Fibroblast of villous mesenchyme (primary cell): ENCODE measurements around the gene SIRT2. TPM values are rescaled to one million over a fixed set of nuclear protein-coding genes. Genes with fewer than 3 reads are reported as not detected.
"Not testable (repeated sequence)": the region's sequence is repeated elsewhere in the genome, so short reads cannot be mapped to it uniquely, and the experiment has no call there.

Experiments used
- DNase-seq: peaks from one replicate; pipeline ENCODE4 v3.0.0-alpha.2; 2010; ENCODE audit warnings: low read depth
- H3K4me3 ChIP-seq: 2 replicates; pipeline ENCODE4 v1.5.1; 2011; ENCODE audit warnings: low read depth, mild to moderate bottlenecking, low read length
- total RNA-seq: library from RNA; depleted of rRNA; stranded (reverse); fragments of >200 nt; gene quantifications from 2 replicates; pipeline ENCODE4 v1.2.3, GENCODE V29; 2012
- TF ChIP-seq, protein P1 (sequence below): IDR thresholded peaks from 2 replicates; pipeline ENCODE4 v1.5.1; 2012; ENCODE audit warnings: low read depth, mild to moderate bottlenecking, low read length; ENCODE audit not compliant: insufficient read depth

The SIRT2 gene
- total RNA-seq, 1 donor, result 45.3 TPM

GRCh38 chr19:38862321-38863059 is 36.9 kb downstream of the SIRT2 start:
- TF ChIP-seq, protein P1, sequence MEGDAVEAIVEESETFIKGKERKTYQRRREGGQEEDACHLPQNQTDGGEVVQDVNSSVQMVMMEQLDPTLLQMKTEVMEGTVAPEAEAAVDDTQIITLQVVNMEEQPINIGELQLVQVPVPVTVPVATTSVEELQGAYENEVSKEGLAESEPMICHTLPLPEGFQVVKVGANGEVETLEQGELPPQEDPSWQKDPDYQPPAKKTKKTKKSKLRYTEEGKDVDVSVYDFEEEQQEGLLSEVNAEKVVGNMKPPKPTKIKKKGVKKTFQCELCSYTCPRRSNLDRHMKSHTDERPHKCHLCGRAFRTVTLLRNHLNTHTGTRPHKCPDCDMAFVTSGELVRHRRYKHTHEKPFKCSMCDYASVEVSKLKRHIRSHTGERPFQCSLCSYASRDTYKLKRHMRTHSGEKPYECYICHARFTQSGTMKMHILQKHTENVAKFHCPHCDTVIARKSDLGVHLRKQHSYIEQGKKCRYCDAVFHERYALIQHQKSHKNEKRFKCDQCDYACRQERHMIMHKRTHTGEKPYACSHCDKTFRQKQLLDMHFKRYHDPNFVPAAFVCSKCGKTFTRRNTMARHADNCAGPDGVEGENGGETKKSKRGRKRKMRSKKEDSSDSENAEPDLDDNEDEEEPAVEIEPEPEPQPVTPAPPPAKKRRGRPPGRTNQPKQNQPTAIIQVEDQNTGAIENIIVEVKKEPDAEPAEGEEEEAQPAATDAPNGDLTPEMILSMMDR, result no peak
- peak; percentile 97 for DNase-seq
- H3K4me3 ChIP-seq, result no peak overlapping the region

- no peak for DNase-seq
- no peak overlapping the region for H3K4me3 ChIP-seq
- TF ChIP-seq, protein P1, result no peak
Observed at GRCh38 chr19:38861368-38861767, 38.0 kb downstream of the SIRT2 start.

GRCh38 chr19:38859631-38860204 is 39.7 kb downstream of the SIRT2 start:
- not testable (repeated sequence) for H3K4me3 ChIP-seq
- peak; percentile 25 for DNase-seq

GRCh38 chr19:38856813-38857212 is 42.6 kb downstream of the SIRT2 start:
- H3K4me3 ChIP-seq, result no peak overlapping the region
- TF ChIP-seq, protein P1, result no peak
- no peak for DNase-seq

- H3K4me3 ChIP-seq, DNase-seq: not testable (repeated sequence)
Observed at GRCh38 chr19:38855751-38856150, 43.7 kb downstream of the SIRT2 start.

DNA sequence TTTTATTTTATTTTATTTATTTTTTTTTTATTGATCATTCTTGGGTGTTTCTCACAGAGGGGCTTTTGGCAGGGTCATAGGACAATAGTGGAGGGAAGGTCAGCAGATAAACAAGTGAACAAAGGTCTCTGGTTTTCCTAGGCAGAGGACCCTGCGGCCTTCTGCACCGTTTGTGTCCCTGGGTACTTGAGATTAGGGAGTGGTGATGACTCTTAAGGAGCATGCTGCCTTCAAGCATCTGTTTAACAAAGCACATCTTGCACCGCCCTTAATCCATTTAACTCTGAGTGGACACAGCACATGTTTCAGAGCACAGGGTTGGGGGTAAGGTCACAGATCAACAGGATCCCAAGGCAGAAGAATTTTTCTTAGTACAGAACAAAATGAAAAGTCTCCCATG is 44.5 kb downstream of the SIRT2 start:
- DNase-seq, H3K4me3 ChIP-seq: not testable (repeated sequence)

GRCh38 chr19:38853214-38853613 is 46.2 kb downstream of the SIRT2 start:
- H3K4me3 ChIP-seq, result peak overlapping the region; percentile 87
- TF ChIP-seq, protein P1, result no peak
- no peak for DNase-seq

DNA sequence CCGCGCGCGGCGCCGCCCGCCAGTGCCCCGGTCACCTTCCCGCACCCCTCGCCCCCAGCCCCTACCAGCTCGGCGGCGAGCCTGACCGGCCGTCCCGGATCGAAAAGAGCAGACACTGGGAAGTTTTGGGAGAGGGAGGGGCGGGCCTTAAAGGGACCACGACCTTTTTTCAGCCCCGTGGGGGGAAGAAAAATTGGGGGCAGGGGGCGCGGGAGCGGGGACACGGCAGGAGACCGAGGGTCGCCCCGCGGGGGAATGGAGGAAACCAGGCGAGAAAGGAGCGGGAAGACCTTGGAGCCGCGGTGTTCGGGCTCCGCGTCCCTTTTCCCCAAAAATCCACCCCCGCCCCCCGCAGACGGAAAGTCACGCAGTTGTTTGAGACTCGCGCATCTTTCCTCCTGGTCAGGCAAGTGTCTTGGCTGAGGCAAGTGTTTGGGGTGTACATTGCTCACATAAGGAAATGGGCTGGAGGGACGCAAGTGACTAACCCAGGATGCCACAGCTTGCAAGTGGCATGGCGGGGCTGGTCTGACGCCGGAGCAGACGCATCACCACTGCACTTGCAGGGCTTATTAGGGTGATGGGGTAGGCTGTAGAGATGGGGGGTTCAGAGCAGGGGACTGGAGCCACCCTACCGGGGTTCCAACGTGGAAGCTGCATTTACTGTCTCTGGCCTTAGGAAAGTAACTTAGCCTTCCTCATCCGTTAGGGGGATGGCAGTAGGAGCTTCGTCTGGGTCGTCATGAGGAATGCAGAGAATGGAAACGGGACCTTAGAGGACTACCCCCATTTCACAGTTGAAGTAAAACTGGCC is 47.0 kb downstream of the SIRT2 start:
- peak; percentile 68 for DNase-seq
- H3K4me3 ChIP-seq, result peak overlapping the region; percentile 87
- TF ChIP-seq, protein P1, result no peak
